GM18508 (cell line): ENCODE data around the gene NPC1.

Experiments
- ATAC-seq: cut with Tn5 transposase; IDR thresholded peaks from one replicate; pipeline ENCODE4 v1.9.1; 2021; ENCODE audit warnings: moderate number of reproducible peaks; ENCODE audit not compliant: insufficient read depth, unreplicated experiment

NPC1 gene

GRCh38 chr18:23612434-23613090, 26.3 kb upstream of the NPC1 start:
- ATAC-seq, result no peak

GRCh38 chr18:23609390-23610023, 23.2 kb upstream of the NPC1 start:
- ATAC-seq, result no peak

- ATAC-seq, result no peak
Measured at GRCh38 chr18:23608211-23608610, 21.9 kb upstream of the NPC1 start.

GRCh38 chr18:23605941-23606340, 19.6 kb upstream of the NPC1 start:
- no peak for ATAC-seq

GRCh38 chr18:23599809-23600208, 13.5 kb upstream of the NPC1 start:
- no peak for ATAC-seq

GRCh38 chr18:23596183-23596582, 9.9 kb upstream of the NPC1 start:
- ATAC-seq, result no peak

GRCh38 chr18:23595591-23595990, 9.3 kb upstream of the NPC1 start:
- no peak for ATAC-seq

- no peak for ATAC-seq
Measured at GRCh38 chr18:23593720-23594119, 7.4 kb upstream of the NPC1 start.

GRCh38 chr18:23592911-23593310, 6.6 kb upstream of the NPC1 start:
- no peak for ATAC-seq

GRCh38 chr18:23591011-23591410, 4.7 kb upstream of the NPC1 start:
- no peak for ATAC-seq

- no peak for ATAC-seq
Measured at GRCh38 chr18:23588836-23589560, 2.7 kb upstream of the NPC1 start.

- ATAC-seq, result no peak
Measured at GRCh38 chr18:23587220-23587642, 925 bp upstream of the NPC1 start.

GRCh38 chr18:23585897-23586248, 433 bp downstream of the NPC1 start:
- no peak for ATAC-seq

- no peak for ATAC-seq
Measured at GRCh38 chr18:23585007-23585871, 1.1 kb downstream of the NPC1 start.

GRCh38 chr18:23584019-23584983, 2.0 kb downstream of the NPC1 start:
- no peak for ATAC-seq

- no peak for ATAC-seq
Measured at GRCh38 chr18:23583071-23583865, 3.0 kb downstream of the NPC1 start.

GRCh38 chr18:23580677-23581367, 5.5 kb downstream of the NPC1 start:
- no peak for ATAC-seq
